HG02970 (cell line): ENCODE measurements around the gene FBXL20.
"Not testable (repeated sequence)": the region's sequence is repeated elsewhere in the genome, so short reads cannot be mapped to it uniquely, and the experiment has no call there.

Experiments used
- ATAC-seq: cut with Tn5 transposase; IDR thresholded peaks from one replicate; pipeline ENCODE4 v1.9.1; 2021; ENCODE audit warnings: mild to moderate bottlenecking, moderate library complexity, moderate number of reproducible peaks; ENCODE audit not compliant: unreplicated experiment, low FRiP score

The FBXL20 gene

GRCh38 chr17:39334008-39334744 is 67.2 kb downstream of the FBXL20 start:
- ATAC-seq = not testable (repeated sequence)

- ATAC-seq = no peak
Observed at GRCh38 chr17:39332092-39332491, 69.3 kb downstream of the FBXL20 start.

- ATAC-seq = no peak
Observed at GRCh38 chr17:39328815-39329214, 72.6 kb downstream of the FBXL20 start.

DNA sequence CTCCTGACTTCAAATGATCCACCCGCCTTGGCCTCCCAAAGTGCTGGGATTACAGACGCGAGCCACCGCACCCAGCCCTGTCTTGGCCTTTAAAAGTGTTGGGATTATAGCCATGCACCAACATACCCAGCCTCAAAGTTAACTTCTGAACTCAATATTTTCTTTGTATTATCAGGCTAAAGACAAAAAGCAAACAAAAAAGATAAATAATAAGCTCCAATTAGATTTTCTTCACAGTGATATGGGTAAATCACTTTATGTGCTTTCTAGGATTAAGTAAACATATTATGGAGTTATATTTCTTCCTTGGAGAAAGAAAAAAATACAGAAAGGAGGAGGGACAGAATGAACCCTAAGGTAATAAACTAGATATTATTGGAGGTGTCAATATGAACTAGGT is 74.3 kb downstream of the FBXL20 start:
- ATAC-seq = no peak

DNA sequence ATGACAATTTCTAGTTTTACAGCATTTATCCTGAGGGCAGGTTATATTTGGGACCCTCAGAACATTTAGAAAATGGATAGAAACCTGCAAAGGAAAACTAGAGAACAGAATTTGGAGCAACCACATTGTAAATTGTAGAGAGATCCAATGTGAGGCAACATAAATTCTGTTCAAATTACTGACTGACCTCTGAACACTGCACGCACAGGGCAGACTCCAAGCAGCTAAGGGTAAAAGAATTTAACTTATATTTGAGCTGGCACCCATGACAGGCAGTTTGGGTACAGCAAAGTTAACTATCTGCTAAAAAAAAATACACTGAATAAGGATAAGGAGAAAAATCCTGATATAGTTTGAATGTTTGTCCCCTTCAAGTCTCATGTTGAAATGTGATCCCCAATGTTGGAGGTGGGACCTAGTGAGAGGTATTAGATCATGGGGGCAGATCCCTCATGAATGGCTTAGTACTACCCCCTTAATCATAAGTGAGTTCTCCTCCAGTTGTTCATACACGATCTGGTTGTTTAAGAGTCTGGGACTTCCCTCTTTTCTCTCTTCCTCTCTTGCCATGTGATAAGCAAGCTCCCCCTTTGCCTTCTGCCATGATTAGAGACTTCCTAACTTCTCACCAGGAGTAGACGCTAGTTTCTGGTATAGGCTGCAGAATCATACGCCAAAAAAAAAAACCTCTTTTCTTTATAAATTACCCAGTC is 75.7 kb downstream of the FBXL20 start:
- ATAC-seq = no peak

- no peak for ATAC-seq
Observed at GRCh38 chr17:39318636-39319035, 82.8 kb downstream of the FBXL20 start.

DNA sequence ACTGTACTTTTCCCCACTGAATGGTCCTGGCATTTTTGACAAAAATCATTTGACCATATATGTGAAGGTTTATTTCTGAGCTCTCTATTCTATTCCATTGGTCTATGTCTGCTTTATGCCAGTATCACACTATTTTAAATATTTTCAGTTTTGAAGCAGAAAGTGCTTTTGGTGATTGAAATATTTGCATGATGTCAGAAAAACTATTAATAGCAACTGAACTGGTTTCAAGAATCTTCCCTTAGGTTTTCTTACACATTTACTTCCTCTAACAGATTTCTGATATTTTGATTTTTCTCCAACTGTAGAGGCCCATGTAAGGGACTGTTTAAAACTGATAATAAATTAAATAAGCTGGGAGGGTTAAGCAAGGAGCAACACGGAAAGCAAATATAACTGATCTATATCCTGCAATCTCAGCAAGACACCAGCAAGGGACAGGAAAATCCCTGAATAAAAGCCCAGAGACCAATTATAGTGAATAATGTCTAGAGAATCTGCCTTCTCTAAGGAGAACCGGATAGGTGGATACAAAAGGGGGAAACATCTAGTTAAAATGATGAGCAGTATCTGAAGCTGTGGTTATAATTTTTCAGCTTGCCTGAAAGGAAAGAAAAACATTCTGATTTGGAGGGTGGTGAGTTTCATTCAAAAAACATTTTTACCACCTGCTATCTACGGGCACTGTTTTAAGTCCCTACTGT is 94.8 kb downstream of the FBXL20 start:
- ATAC-seq = no peak

GRCh38 chr17:39305978-39306377 is 95.4 kb downstream of the FBXL20 start:
- no peak for ATAC-seq

DNA sequence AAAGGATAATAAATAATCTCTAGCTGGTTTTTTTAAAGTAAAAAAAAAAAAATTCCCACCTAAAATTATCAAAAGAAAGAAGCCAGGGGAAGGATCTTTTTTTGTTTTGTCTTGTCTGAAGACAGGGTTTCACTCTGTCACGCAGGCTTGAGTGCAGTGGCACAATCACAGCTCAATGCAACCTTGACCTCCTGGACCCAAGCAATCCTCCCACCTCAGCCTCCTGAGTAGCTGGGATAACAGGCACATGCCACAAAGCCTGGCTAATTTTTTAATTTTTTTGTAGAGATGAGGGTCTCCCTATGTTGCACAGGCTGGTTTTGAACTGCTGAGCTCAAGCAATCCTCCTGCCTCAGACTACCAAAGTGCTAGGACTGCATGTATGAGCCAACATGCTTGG is 97.2 kb downstream of the FBXL20 start:
- no peak for ATAC-seq

DNA sequence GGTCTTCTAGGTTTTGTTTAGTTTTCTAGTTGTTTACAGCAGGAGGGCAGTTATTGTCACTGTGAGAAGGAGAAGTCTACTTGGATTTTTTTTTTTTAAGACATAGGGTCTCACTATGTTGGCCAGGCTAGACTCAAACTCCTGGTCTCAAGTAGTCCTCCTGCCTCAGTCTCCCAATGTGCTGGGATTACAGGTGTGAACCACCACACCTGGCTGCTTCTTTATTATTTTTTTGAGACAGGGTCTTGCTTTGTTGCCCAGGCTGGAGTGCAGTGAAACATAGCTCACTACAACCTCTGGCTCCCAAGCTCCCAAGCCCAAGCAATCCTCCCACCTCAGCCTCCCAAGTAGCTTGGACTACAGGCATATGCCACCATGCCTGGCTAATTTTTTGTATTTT is 107.4 kb downstream of the FBXL20 start:
- ATAC-seq = no peak

DNA sequence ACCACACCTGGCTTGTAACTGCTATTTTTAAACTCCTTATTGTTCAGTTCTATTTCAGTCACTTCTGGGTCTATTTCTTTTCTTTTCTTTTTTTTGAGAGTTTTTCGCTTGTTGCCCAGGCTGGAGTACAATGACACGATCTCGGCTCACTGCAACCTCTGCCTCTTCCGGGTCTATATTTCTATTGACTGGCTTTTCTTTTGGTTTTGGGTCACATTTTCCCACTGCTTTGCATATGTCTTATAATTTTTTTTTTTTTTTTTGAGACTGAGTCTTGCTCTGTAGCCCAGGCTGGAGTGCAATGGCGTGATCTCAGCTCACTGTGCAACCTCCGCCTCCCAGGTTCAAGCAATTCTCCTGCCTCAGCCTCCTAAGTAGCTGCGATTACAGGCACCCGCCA is 108.9 kb downstream of the FBXL20 start:
- ATAC-seq = not testable (repeated sequence)

DNA sequence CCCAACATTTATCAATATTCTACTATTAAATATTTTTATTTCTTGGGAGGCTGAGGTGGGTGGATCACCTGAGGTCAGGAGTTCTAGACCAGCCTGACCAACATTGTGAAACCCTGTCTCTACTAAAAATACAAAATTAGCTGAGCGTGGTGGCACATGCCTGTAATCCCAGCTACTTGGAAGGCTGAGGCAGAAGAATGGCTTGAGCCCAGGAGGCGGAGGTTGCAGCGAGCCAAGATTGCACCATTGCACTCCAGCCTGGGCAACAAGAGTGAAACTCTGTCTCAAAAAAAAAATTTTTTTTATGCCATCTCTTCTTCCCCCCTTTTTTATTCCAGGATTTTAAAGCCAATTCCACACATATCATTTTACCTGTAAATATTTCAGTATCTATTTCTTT is 114.9 kb downstream of the FBXL20 start:
- not testable (repeated sequence) for ATAC-seq

- no peak for ATAC-seq
Observed at GRCh38 chr17:39284685-39285084, 116.7 kb downstream of the FBXL20 start.

DNA sequence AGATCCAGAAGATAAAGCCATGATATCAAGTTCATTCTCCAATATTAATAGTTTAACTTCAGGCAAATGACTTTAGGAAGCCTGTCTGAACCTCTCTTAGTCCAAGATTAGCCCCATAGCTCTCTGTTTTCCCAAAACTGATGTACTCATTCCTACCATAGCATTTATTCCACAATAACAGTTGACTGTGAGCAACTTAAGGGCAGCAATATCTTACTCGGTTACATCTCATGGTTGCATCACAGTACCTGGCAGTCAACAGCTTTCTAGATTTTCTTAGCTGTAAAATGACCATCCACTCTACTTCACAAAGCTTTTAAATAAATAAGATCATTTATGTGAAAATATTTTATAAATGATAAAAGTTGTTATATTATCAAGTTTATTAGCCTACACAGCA is 117.5 kb downstream of the FBXL20 start:
- no peak for ATAC-seq

GRCh38 chr17:39283098-39283497 is 118.3 kb downstream of the FBXL20 start:
- ATAC-seq = no peak

DNA sequence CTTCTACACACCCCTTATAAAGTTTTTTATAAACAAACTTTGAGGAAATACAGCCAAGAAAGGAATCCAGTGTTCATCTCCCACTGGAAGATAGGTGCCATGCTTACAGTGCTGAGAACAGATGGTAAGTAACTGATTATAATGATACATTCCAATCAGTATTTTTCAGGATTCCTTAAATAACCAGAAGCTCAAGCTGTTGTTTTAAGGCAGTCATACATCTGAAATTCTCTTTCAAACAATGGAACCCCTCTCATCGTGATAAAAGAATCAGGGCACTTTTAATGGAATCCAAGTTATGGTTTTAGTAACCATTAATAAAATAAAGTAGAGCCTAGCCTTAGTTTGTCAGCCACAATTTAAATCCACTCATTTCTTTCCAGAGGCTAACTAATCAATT is 119.6 kb downstream of the FBXL20 start:
- ATAC-seq = no peak

- ATAC-seq = not testable (repeated sequence)
Observed at GRCh38 chr17:39278246-39278645, 123.2 kb downstream of the FBXL20 start.

- no peak for ATAC-seq
Observed at GRCh38 chr17:39277110-39277509, 124.3 kb downstream of the FBXL20 start.

GRCh38 chr17:39276113-39276512 is 125.3 kb downstream of the FBXL20 start:
- ATAC-seq = no peak

DNA sequence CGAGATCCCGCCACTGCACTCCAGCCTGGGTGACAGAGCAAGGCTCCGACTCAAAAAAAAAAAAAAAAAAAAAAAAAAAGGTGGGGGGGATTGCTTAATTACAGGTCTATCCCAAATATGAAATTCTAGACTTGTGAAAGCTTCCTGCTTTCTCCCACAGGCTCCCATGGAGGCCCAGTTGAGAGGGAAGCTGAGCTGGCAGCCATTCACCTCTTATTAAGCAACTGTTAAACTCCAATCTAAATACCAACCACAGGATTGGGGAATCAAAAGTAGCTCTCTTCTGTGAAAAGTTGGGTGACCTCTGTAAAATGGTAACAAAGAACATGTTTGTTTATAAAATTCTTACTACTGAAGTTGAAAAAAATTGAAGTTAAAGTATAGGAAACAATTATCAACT is 129.9 kb downstream of the FBXL20 start:
- no peak for ATAC-seq

- ATAC-seq = no peak
Observed at GRCh38 chr17:39270923-39271322, 130.5 kb downstream of the FBXL20 start.
